Endothelial cell of umbilical vein (primary cell): ENCODE measurements around the gene HLA-DMA. TPM values are rescaled to one million over a fixed set of nuclear protein-coding genes. Genes with fewer than 3 reads are reported as not detected.
A peak's percentile ranks its signal among the peaks of the same experiment; 100 is the strongest.

Experiments
- BruUV-seq: library from RNA; stranded (reverse); fragments of 400-500 nt; replicated peaks from 2 replicates; lab custom pipeline; 2021; lab: Mats Ljungman, UMichigan
- CTCF ChIA-PET: fragments of 300-600, 350-600 bp; sonication (Branson Sonifier 250); formaldehyde crosslinking; loops from one replicate; lab custom pipeline; 2021; ENCODE audit warnings: antibody characterized with exemption, inconsistent platforms; lab: Charles Lee
- POLR2A ChIA-PET: fragments of 300-600, 350-600 bp; sonication (Branson Sonifier 250); formaldehyde crosslinking; loops from one replicate; lab custom pipeline; 2021; ENCODE audit warnings: antibody characterized with exemption, inconsistent platforms; lab: Charles Lee
- DNase-seq: peaks from one replicate; pipeline ENCODE4 v3.0.0-alpha.2; 2011; ENCODE audit warnings: low read depth, low spot score
- FAIRE-seq: peaks from 2 replicates; lab custom pipeline; 2011; peaks lifted over from hg19 to GRCh38; lab: Jason Lieb, UNC
- H2AFZ ChIP-seq: 2 replicates; pipeline ENCODE4 v1.6.0; 2012; ENCODE audit warnings: low read depth, low read length, control low read depth, inconsistent platforms
- H3K27ac ChIP-seq: 2 replicates; pipeline ENCODE4 v1.5.1; 2011; ENCODE audit warnings: low read depth, mild to moderate bottlenecking, control low read depth, low read length, moderate library complexity; ENCODE audit not compliant: insufficient read depth
- H3K27me3 ChIP-seq, 2 experiments: 2 replicates each; pipeline versions ENCODE4 v1.6.0 to v1.6.1; 2011; ENCODE audit warnings: low read length in 2 of 2, mixed read lengths in 1 of 2; ENCODE audit not compliant: control insufficient read depth in 2 of 2, insufficient read depth in 2 of 2
- H3K36me3 ChIP-seq, 2 experiments: 2 replicates in 1 of 2; 3 replicates in 1 of 2; pipeline ENCODE4 v1.5.1; 2011; ENCODE audit warnings: low read length in 2 of 2, mild to moderate bottlenecking in 1 of 2, moderate library complexity in 1 of 2; ENCODE audit not compliant: control insufficient read depth in 2 of 2, insufficient read depth in 2 of 2; ENCODE audit errors: extremely low read depth in 1 of 2
- H3K4me1 ChIP-seq: 3 replicates; pipeline ENCODE4 v1.5.1; 2011; ENCODE audit warnings: mild to moderate bottlenecking, low read length; ENCODE audit not compliant: control insufficient read depth, insufficient read depth; ENCODE audit errors: extremely low read depth
- H3K4me2 ChIP-seq: 2 replicates; pipeline ENCODE4 v1.6.1; 2011; ENCODE audit warnings: low read length, control low read depth, mixed read lengths; ENCODE audit not compliant: insufficient read depth
- H3K4me3 ChIP-seq, 3 experiments: fragments of 200-600 bp in 1 of 3; sonication (generic), shearing (Covaris generic) in 1 of 3; replicated peaks in 1 of 3; 2 replicates each; pipeline ENCODE4 v1.5.1; 2011 to 2016; ENCODE audit warnings: control low read depth in 3 of 3, low read length in 3 of 3, mild to moderate bottlenecking in 2 of 3, inconsistent platforms in 1 of 3, low read depth in 1 of 3, moderate library complexity in 1 of 3; ENCODE audit not compliant: insufficient read depth in 1 of 3
- H3K79me2 ChIP-seq: 2 replicates; pipeline ENCODE4 v1.6.0; 2012; ENCODE audit warnings: low read length, inconsistent platforms; ENCODE audit not compliant: control insufficient read depth, insufficient read depth
- H3K9ac ChIP-seq: replicated peaks from 2 replicates; pipeline ENCODE3; 2011; ENCODE audit warnings: low read length, control low read depth; ENCODE audit not compliant: insufficient read depth; ENCODE audit errors: extremely low read depth
- H3K9me1 ChIP-seq: replicated peaks from 3 replicates; pipeline ENCODE4 v1.6.0; 2011; ENCODE audit warnings: mild to moderate bottlenecking, low read length; ENCODE audit not compliant: control insufficient read depth, insufficient read depth; ENCODE audit errors: extremely low read depth
- H3K9me3 ChIP-seq: replicated peaks from 2 replicates; pipeline ENCODE4 v1.5.1; 2012; ENCODE audit warnings: low read length, inconsistent platforms; ENCODE audit not compliant: control insufficient read depth, insufficient read depth
- H4K20me1 ChIP-seq: replicated peaks from 2 replicates; pipeline ENCODE3; 2011; ENCODE audit warnings: mild to moderate bottlenecking, low read length; ENCODE audit not compliant: control insufficient read depth, insufficient read depth; ENCODE audit errors: extremely low read depth
- POLR2AphosphoS5 ChIP-seq: IDR thresholded peaks from 2 replicates; pipeline ENCODE4 v1.6.1; 2012; ENCODE audit warnings: low read depth, mild to moderate bottlenecking, control low read depth, low read length, moderate library complexity; ENCODE audit not compliant: insufficient read depth
- dilution Hi-C: fragments of 300-500 bp; cut with MboI; formaldehyde crosslinking; loops from one replicate; pipeline ENCODE4 v1.15.0; 2019; ENCODE audit warnings: low sequenced_read_pairs; ENCODE audit not compliant: extremely low pct_ligation_motif_present
- intact Hi-C: fragments of 100-400 bp; cut with micrococcal nuclease; formaldehyde crosslinking; loops from one replicate; pipeline ENCODE4 v1.10.0; 2022
- polyA plus RNA-seq, 4 experiments: library from polyadenylated mRNA; depleted of rRNA in 3 of 4; stranded (reverse) in 3 of 4; unstranded in 1 of 4; fragments of >200 nt; gene quantifications; 2 replicates each; pipeline versions ENCODE4 v1.2.1 to v1.2.3, GENCODE V29; 2011 to 2012; ENCODE audit warnings: missing spikeins in 1 of 4
- total RNA-seq: library from RNA; stranded (reverse); gene quantifications from 2 replicates; pipeline ENCODE4 v1.2.3, GENCODE V29; 2021
- TF ChIP-seq, protein P1 (sequence below), 2 donors: IDR thresholded peaks; 1 replicate in 1 of 2; 2 replicates in 1 of 2; pipeline ENCODE4 v1.5.1; 2011; ENCODE audit warnings: low read length in 2 of 2, mild to moderate bottlenecking in 2 of 2, moderate library complexity in 2 of 2, control low read depth in 1 of 2, inconsistent platforms in 1 of 2, low read depth in 1 of 2; ENCODE audit not compliant: insufficient read depth in 1 of 2; ENCODE audit errors: extremely low read depth in 1 of 2

HLA-DMA gene
- total and polyA plus RNA-seq, 2 donors (not counting 3 experiments of a cell fraction or from before 2014, with no cell fraction given) = 1.2 to 7.7 TPM

DNA sequence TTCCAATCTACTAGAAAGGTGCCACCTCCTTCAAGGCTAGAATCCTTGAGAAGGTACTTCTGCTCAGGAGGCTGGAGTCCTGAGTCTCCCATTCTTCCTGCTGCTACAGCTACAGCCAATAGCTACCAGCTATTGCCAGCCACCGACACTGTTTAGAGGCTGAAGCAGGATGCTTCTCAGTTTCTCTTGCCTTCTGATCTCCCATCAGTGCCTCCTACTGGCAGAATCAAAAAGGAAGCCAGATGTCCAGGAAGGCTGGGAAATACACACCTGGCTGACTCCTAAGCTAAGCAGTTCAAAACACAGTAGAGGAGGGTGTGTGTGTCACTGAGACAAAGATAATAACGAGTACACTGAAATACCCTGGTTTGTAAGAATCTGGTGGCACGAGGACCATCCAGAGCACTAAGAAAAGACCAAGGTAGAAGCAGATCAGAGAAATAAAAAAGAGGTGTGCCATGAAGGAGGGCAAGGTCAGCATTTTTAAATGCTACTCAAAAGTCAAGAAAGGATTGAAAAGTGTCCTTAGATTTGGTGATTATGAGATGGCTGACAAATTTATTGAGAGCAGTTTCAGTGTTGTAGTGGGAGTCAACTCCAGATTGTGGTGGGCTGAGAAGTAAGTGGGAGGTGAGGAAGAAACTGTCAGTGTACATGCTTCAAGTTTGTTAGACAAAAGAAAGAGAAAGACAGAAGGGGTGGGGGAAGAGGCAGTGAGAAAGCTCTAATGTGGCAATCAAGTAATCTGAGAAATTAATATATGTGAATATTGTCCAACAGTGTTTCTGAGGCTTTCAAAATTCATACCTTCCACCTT lies 2.3 kb upstream of the HLA-DMA start:
- H3K36me3 ChIP-seq = no peaks in the 10 kb centered on the region
- DNase-seq = no peak

More for the DNA sequence above, 2.3 kb upstream of the HLA-DMA start:
- FAIRE-seq = peak; percentile 73
- Histone ChIP-seq H3K79me2 (no peaks in the 10 kb centered on the region), H2AFZ (no peak overlapping the region), H3K9ac (no peak overlapping the region), H3K4me1 (no peaks in the 10 kb centered on the region), H3K27me3 (no peaks in the 10 kb centered on the region), H3K9me1 (no peaks in the 10 kb centered on the region), H3K27ac (no peak overlapping the region), H3K4me3 (no peak overlapping the region), H4K20me1 (no peaks in the 10 kb centered on the region), H3K4me2 (no peak overlapping the region), H3K9me3 (no peaks in the 10 kb centered on the region)
- no TSS peak for BruUV-seq
- dilution Hi-C loops = no loop called here
- CTCF ChIA-PET = interaction anchor here (0.6 to 10.8 kb wide), 19 partner anchors 8 to 1201 kb away, joined by 3 to 174 read pairs (median 6); partner anchors contain the start of genes BRD2, HLA-DMB, TAP1 and TAP2
- intact Hi-C loops = no loop called here
- TF ChIP-seq, protein P1, sequence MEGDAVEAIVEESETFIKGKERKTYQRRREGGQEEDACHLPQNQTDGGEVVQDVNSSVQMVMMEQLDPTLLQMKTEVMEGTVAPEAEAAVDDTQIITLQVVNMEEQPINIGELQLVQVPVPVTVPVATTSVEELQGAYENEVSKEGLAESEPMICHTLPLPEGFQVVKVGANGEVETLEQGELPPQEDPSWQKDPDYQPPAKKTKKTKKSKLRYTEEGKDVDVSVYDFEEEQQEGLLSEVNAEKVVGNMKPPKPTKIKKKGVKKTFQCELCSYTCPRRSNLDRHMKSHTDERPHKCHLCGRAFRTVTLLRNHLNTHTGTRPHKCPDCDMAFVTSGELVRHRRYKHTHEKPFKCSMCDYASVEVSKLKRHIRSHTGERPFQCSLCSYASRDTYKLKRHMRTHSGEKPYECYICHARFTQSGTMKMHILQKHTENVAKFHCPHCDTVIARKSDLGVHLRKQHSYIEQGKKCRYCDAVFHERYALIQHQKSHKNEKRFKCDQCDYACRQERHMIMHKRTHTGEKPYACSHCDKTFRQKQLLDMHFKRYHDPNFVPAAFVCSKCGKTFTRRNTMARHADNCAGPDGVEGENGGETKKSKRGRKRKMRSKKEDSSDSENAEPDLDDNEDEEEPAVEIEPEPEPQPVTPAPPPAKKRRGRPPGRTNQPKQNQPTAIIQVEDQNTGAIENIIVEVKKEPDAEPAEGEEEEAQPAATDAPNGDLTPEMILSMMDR (IDR thresholded peaks at IDR 0.05; ENCODE audit: extremely low read depth in 1 of 2, insufficient read depth in 1 of 2, low read depth in 1 of 2, low read length in 2 of 2) = peak; percentile 12 to 24
- no peak for TF ChIP-seq POLR2AphosphoS5
- POLR2A ChIA-PET = interaction anchor here (0.6 to 3.8 kb wide), 3 partner anchors 16 to 434 kb away, joined by 3 to 58 read pairs (median 4); no protein-coding TSS in a partner anchor
